ENCODE measurements around the gene SEC16B.

The SEC16B gene

GRCh38 chr1:177913762-177914540 lies 55.9 kb downstream of the SEC16B start:
- peak in 9 of 58 donors; percentile 6 to 36 (median 11) for DNase-seq

DNA sequence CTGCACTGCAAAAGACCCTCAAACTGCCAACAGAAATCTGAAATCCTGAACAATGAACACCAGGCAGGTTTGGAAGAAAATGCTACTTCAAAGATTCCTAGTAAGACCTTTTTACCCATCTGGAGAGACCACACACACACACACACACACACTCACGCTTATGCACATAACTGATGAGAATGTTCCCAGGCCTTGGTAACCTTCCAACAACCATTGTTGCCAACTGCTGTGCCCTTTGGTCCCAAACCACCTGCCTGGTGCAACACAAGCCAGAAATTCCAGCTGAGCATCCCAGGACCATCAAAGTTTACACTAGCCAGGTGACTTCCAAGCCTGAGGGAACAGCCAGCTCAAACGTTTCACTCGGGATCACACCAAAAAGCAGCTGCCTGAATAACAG lies 56.9 kb downstream of the SEC16B start:
- no peak for DNase-seq

- no peak for DNase-seq
Observed at GRCh38 chr1:177909416-177909815, 60.4 kb downstream of the SEC16B start.

- no peak for DNase-seq
Observed at GRCh38 chr1:177907000-177907399, 62.9 kb downstream of the SEC16B start.

DNA sequence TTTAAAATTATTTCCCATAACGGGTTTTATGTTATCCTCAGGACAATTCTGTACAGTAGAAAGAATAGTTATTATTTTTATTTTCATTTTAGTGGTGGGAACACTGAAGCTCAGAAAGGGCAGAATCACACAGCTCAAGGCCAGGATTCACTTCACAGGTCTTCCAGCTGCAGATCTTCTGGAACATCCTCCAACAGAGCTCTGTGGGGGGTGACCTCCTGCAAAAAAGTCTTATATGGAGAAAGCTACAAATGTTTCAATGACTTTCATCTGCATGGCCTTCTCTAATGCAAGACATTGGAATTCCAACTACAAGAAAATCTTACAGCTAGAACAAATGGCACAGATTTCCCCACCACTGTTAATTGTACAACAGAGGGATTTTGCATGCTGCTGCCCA lies 64.2 kb downstream of the SEC16B start:
- DNase-seq, result no peak

DNA sequence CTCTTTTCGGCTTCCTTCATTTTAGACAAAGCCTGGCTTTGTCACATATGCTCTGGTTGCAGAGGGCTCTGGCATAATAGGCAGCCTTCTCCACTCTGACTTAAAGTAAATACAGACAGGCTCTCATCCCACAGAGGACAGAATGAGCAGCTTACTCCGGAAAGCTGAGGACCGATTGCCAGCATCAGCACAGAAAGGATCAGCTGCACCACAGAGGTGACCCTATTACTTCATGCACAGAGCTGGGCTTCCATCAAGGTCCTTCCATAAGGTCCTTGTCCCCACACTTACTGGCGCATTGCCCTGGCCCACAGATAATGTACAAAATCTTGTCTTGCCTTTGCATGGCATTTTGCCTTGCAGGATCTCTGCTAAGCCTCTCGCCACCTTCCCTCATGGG lies 67.6 kb downstream of the SEC16B start:
- DNase-seq, result peak in 4 of 58 donors; percentile 3 to 9 (median 6)

GRCh38 chr1:177897998-177898654 lies 71.7 kb downstream of the SEC16B start:
- no peak for DNase-seq

GRCh38 chr1:177897281-177897997 lies 72.4 kb downstream of the SEC16B start:
- peak in 1 of 58 donors; percentile 10 for DNase-seq
